ENCODE results near the gene ACTG2. TPM values are rescaled to one million over a fixed set of nuclear protein-coding genes. Genes with fewer than 3 reads are reported as not detected.
"Not testable (repeated sequence)": the region's sequence is repeated elsewhere in the genome, so short reads cannot be mapped to it uniquely, and the experiment has no call there.

The ACTG2 gene
- total RNA-seq, 1 donor from 2014 or later, result 0.62 TPM

- no peak for DNase-seq
Measured at GRCh38 chr2:73937103-73937885, 44.5 kb downstream of the ACTG2 start.

GRCh38 chr2:73937899-73938298 lies 45.1 kb downstream of the ACTG2 start:
- DNase-seq, result no peak

- DNase-seq, result no peak
Measured at GRCh38 chr2:73938718-73939352, 46.0 kb downstream of the ACTG2 start.

- DNase-seq, result no peak
Measured at GRCh38 chr2:73939419-73939818, 46.6 kb downstream of the ACTG2 start.

- DNase-seq, result not testable (repeated sequence)
Measured at GRCh38 chr2:73940066-73940465, 47.3 kb downstream of the ACTG2 start.

GRCh38 chr2:73942664-73943063 lies 49.9 kb downstream of the ACTG2 start:
- DNase-seq, result no peak

- DNase-seq, result no peak
Measured at GRCh38 chr2:73944714-73945113, 51.9 kb downstream of the ACTG2 start.

- no peak for DNase-seq
Measured at GRCh38 chr2:73946215-73946614, 53.4 kb downstream of the ACTG2 start.

GRCh38 chr2:73946666-73947065 lies 53.9 kb downstream of the ACTG2 start:
- no peak for DNase-seq

- no peak for DNase-seq
Measured at GRCh38 chr2:73947412-73948018, 54.7 kb downstream of the ACTG2 start.

- DNase-seq, result no peak
Measured at GRCh38 chr2:73949802-73950201, 57.0 kb downstream of the ACTG2 start.

GRCh38 chr2:73952499-73953446 lies 60.0 kb downstream of the ACTG2 start:
- DNase-seq, result no peak

GRCh38 chr2:73956218-73956865 lies 63.5 kb downstream of the ACTG2 start:
- DNase-seq, result no peak

- no peak for DNase-seq
Measured at GRCh38 chr2:73961274-73961673, 68.5 kb downstream of the ACTG2 start.

GRCh38 chr2:73961823-73962615 lies 69.2 kb downstream of the ACTG2 start:
- DNase-seq, result no peak

GRCh38 chr2:73962798-73963197 lies 70.0 kb downstream of the ACTG2 start:
- no peak for DNase-seq

- DNase-seq, result no peak
Measured at GRCh38 chr2:73963385-73964120, 70.7 kb downstream of the ACTG2 start.

GRCh38 chr2:73964223-73964622 lies 71.4 kb downstream of the ACTG2 start:
- DNase-seq, result no peak

GRCh38 chr2:73965053-73965452 lies 72.2 kb downstream of the ACTG2 start:
- DNase-seq, result no peak

- no peak for DNase-seq
Measured at GRCh38 chr2:73968357-73968937, 75.6 kb downstream of the ACTG2 start.

Measured in occipital lobe (tissue), 2 donors.